C4-2B (cell line): ENCODE measurements around the gene GDPGP1.

Experiments used
- CTCF ChIP-seq: fragments of 450-650 bp; conservative IDR thresholded peaks from 2 replicates; pipeline ENCODE4 v1.5.1; 2017; ENCODE audit warnings: mild to moderate bottlenecking
- ZFX ChIP-seq: fragments of 450-650 bp; IDR thresholded peaks from 2 replicates; pipeline ENCODE4 v1.6.1; 2017

- no peak for TF ChIP-seq CTCF
- TF ChIP-seq ZFX: no peak
Measured at GRCh38 chr15:90213122-90213817, 20.7 kb upstream of the GDPGP1 start.
